Neuronal stem cell (in vitro differentiated cells): ENCODE results near the gene ADAM19.

Experiments
- DNase-seq: peaks from one replicate; pipeline ENCODE4 v3.0.0-alpha.2; 2013; ENCODE audit warnings: low spot score
- H2AFZ ChIP-seq: one replicate; pipeline ENCODE4 v1.6.1; 2013; ENCODE audit warnings: mild to moderate bottlenecking, low read length, inconsistent platforms
- H2AK5ac ChIP-seq: 2 replicates; pipeline ENCODE4 v1.6.1; 2013; ENCODE audit warnings: low read depth, mild to moderate bottlenecking, inconsistent platforms, low read length, moderate library complexity, mixed read lengths
- H2BK120ac ChIP-seq: 2 replicates; pipeline ENCODE4 v1.6.1; 2013; ENCODE audit warnings: low read depth, mild to moderate bottlenecking, inconsistent platforms, low read length, moderate library complexity, mixed read lengths
- H2BK12ac ChIP-seq: one replicate; pipeline ENCODE4 v1.6.1; 2013; ENCODE audit warnings: low read length, inconsistent platforms
- H2BK15ac ChIP-seq: 2 replicates; pipeline ENCODE4 v1.6.1; 2013; ENCODE audit warnings: mild to moderate bottlenecking, low read length, inconsistent platforms, mixed read lengths
- H2BK5ac ChIP-seq: one replicate; pipeline ENCODE4 v1.6.1; 2013; ENCODE audit warnings: inconsistent platforms, mild to moderate bottlenecking, low read length, moderate library complexity
- H3K14ac ChIP-seq: one replicate; pipeline ENCODE4 v1.6.1; 2013; ENCODE audit warnings: low read length, inconsistent platforms
- H3K18ac ChIP-seq: 2 replicates; pipeline ENCODE4 v1.6.1; 2013; ENCODE audit warnings: low read length, inconsistent platforms
- H3K23ac ChIP-seq: 2 replicates; pipeline ENCODE4 v1.6.1; 2013; ENCODE audit warnings: low read depth, mild to moderate bottlenecking, mixed read lengths, low read length, inconsistent platforms; ENCODE audit not compliant: poor library complexity
- H3K27ac ChIP-seq: replicated peaks from 3 replicates; pipeline ENCODE4 v1.5.1; 2013; ENCODE audit warnings: low read length, inconsistent platforms
- H3K27me3 ChIP-seq, 3 experiments: 2 replicates each; pipeline ENCODE4 v1.6.1; 2013; ENCODE audit warnings: low read length in 3 of 3, mild to moderate bottlenecking in 2 of 3, inconsistent platforms in 1 of 3, low read depth in 1 of 3, mixed read lengths in 1 of 3, moderate library complexity in 1 of 3; ENCODE audit not compliant: control insufficient read depth in 3 of 3, insufficient read depth in 3 of 3
- H3K36me3 ChIP-seq, 2 donors: replicated peaks in 1 of 2; 2 replicates each; pipeline ENCODE4 v1.6.1; 2013; ENCODE audit warnings: low read length in 2 of 2; ENCODE audit not compliant: control insufficient read depth in 2 of 2, insufficient read depth in 2 of 2
- H3K4ac ChIP-seq: 2 replicates; pipeline ENCODE4 v1.6.1; 2013; ENCODE audit warnings: inconsistent platforms, mild to moderate bottlenecking, low read length, moderate library complexity
- H3K4me1 ChIP-seq, 2 donors: 1 replicate in 1 of 2; 2 replicates in 1 of 2; pipeline ENCODE4 v1.6.1; 2013; ENCODE audit warnings: low read length in 2 of 2, low read depth in 1 of 2; ENCODE audit not compliant: control insufficient read depth in 2 of 2, insufficient read depth in 1 of 2
- H3K4me2 ChIP-seq: one replicate; pipeline ENCODE4 v1.6.1; 2013; ENCODE audit warnings: mild to moderate bottlenecking, low read length, inconsistent platforms; ENCODE audit not compliant: insufficient read depth, poor library complexity, severe bottlenecking
- H3K4me3 ChIP-seq, 2 donors: 2 replicates each; pipeline ENCODE4 v1.5.1; 2013; ENCODE audit warnings: low read length in 2 of 2, mild to moderate bottlenecking in 2 of 2, inconsistent platforms in 1 of 2, moderate library complexity in 1 of 2
- H3K79me1 ChIP-seq: one replicate; pipeline ENCODE4 v1.6.1; 2013; ENCODE audit warnings: low read depth, mild to moderate bottlenecking, inconsistent platforms, low read length, moderate library complexity
- H3K9ac ChIP-seq: one replicate; pipeline ENCODE4 v1.6.1; 2013; ENCODE audit warnings: mild to moderate bottlenecking, low read depth, low read length, inconsistent platforms; ENCODE audit not compliant: poor library complexity
- H3K9me3 ChIP-seq, 2 donors: replicated peaks in 1 of 2; 2 replicates each; pipeline versions ENCODE3 to v1.6.1; 2013; ENCODE audit warnings: low read length in 2 of 2, mild to moderate bottlenecking in 2 of 2, inconsistent platforms in 1 of 2, low read depth in 1 of 2, mixed read lengths in 1 of 2, moderate library complexity in 1 of 2; ENCODE audit not compliant: control insufficient read depth in 2 of 2, insufficient read depth in 1 of 2
- H4K8ac ChIP-seq: one replicate; pipeline ENCODE4 v1.6.1; 2013; ENCODE audit warnings: low read depth, mild to moderate bottlenecking, inconsistent platforms, low read length, moderate library complexity
- H4K91ac ChIP-seq: one replicate; pipeline ENCODE4 v1.6.1; 2013; ENCODE audit warnings: low read length, low read depth, mild to moderate bottlenecking, inconsistent platforms; ENCODE audit not compliant: poor library complexity
- WGBS, 2 donors: extraction: QIAGEN DNeasy Blood & Tissue Kit; methylation state at CpG; one replicate each; pipeline ENCODE4 v1.1.7; 2013; ENCODE audit warnings: missing lambda C conversion rate in 2 of 2, mixed read lengths in 1 of 2; ENCODE audit not compliant: insufficient read length in 2 of 2, insufficient replicate concordance in 1 of 2; ENCODE audit errors: extremely low coverage in 2 of 2; 5-methylcytosine and 5-hydroxymethylcytosine counted together

ADAM19 gene

GRCh38 chr5:157594257-157594656 is 18.7 kb upstream of the ADAM19 start:
- Histone ChIP-seq H3K23ac (no peak overlapping the region), H4K8ac (no peak overlapping the region), H2AK5ac (no peak overlapping the region), H3K4ac (no peak overlapping the region), H3K18ac (no peak overlapping the region), H2BK12ac (no peak overlapping the region), H3K14ac (no peak overlapping the region), H3K27ac (no peak overlapping the region), H3K27me3 (peaks cover 0 to 6% (median 0%) of the 10 kb centered on the region in 3 experiments), H3K9ac (no peak overlapping the region), H4K91ac (no peak overlapping the region), H3K36me3 (no peaks in the 10 kb centered on the region), H3K9me3 (no peaks in the 10 kb centered on the region), H2BK15ac (no peak overlapping the region), H2AFZ (no peak overlapping the region), H2BK5ac (no peak overlapping the region), H3K79me1 (no peaks in the 10 kb centered on the region), H3K4me1 (peaks cover 3 to 14% of the 10 kb centered on the region in 2 donors), H3K4me3 (no peak overlapping the region), H3K4me2 (no peak overlapping the region), H2BK120ac (no peak overlapping the region)
- no peak for DNase-seq

- Histone ChIP-seq H3K36me3 (no peaks in the 10 kb centered on the region), H2AK5ac (no peak overlapping the region), H2BK120ac (no peak overlapping the region), H3K79me1 (no peaks in the 10 kb centered on the region), H3K9me3 (no peaks in the 10 kb centered on the region), H2AFZ (no peak overlapping the region), H4K91ac (no peak overlapping the region), H2BK5ac (no peak overlapping the region), H2BK15ac (no peak overlapping the region), H4K8ac (no peak overlapping the region), H2BK12ac (no peak overlapping the region), H3K14ac (no peak overlapping the region), H3K4ac (no peak overlapping the region), H3K4me3 (no peak overlapping the region), H3K27me3 (peaks cover 0 to 6% (median 0%) of the 10 kb centered on the region in 3 experiments), H3K9ac (no peak overlapping the region), H3K4me2 (no peak overlapping the region), H3K4me1 (peaks cover 3 to 14% of the 10 kb centered on the region in 2 donors), H3K23ac (no peak overlapping the region), H3K18ac (no peak overlapping the region), H3K27ac (no peak overlapping the region)
- no CpG with 5 or more reads among the region's 6 CpGs for WGBS, 2 donors
- DNase-seq = no peak
Measured at GRCh38 chr5:157593052-157593757, 17.6 kb upstream of the ADAM19 start.

GRCh38 chr5:157592594-157592993 is 17.0 kb upstream of the ADAM19 start:
- H3K79me1 ChIP-seq = no peaks in the 10 kb centered on the region
- H2AK5ac ChIP-seq = no peak overlapping the region
- no peak overlapping the region for H3K14ac ChIP-seq
- H3K4me2 ChIP-seq = no peak overlapping the region
- H3K4me3 ChIP-seq = no peak overlapping the region
- H2BK12ac ChIP-seq = no peak overlapping the region
- no peak overlapping the region for H2AFZ ChIP-seq
- H3K4ac ChIP-seq = no peak overlapping the region
- H3K4me1 ChIP-seq = peaks cover 3 to 14% of the 10 kb centered on the region in 2 donors
- no peak overlapping the region for H3K23ac ChIP-seq
- no peaks in the 10 kb centered on the region for H3K9me3 ChIP-seq
- H3K18ac ChIP-seq = no peak overlapping the region
- no peak overlapping the region for H2BK120ac ChIP-seq
- DNase-seq = no peak
- no peak overlapping the region for H2BK15ac ChIP-seq
- H4K8ac ChIP-seq = no peak overlapping the region
- no peak overlapping the region for H3K27ac ChIP-seq
- no peak overlapping the region for H3K9ac ChIP-seq
- WGBS, 2 donors = no CpG with 5 or more reads among the region's 3 CpGs
- no peaks in the 10 kb centered on the region for H3K36me3 ChIP-seq
- H2BK5ac ChIP-seq = no peak overlapping the region
- H3K27me3 ChIP-seq = peaks cover 0 to 6% (median 0%) of the 10 kb centered on the region in 3 experiments
- H4K91ac ChIP-seq = no peak overlapping the region

- H2BK12ac ChIP-seq = no peak overlapping the region
- H3K9ac ChIP-seq = no peak overlapping the region
- no peak overlapping the region for H2BK5ac ChIP-seq
- H3K36me3 ChIP-seq = no peaks in the 10 kb centered on the region
- no peak for DNase-seq
- H2AFZ ChIP-seq = no peak overlapping the region
- H2BK15ac ChIP-seq = no peak overlapping the region
- H2AK5ac ChIP-seq = no peak overlapping the region
- H3K14ac ChIP-seq = no peak overlapping the region
- no peak overlapping the region for H3K4me3 ChIP-seq
- no peak overlapping the region for H3K23ac ChIP-seq
- H3K9me3 ChIP-seq = no peaks in the 10 kb centered on the region
- no peaks in the 10 kb centered on the region for H3K79me1 ChIP-seq
- H4K8ac ChIP-seq = no peak overlapping the region
- peaks cover 2 to 14% of the 10 kb centered on the region in 2 donors for H3K4me1 ChIP-seq
- no peak overlapping the region for H2BK120ac ChIP-seq
- no peak overlapping the region for H3K27ac ChIP-seq
- no peak overlapping the region for H3K4me2 ChIP-seq
- no peak overlapping the region for H3K4ac ChIP-seq
- no peak overlapping the region for H4K91ac ChIP-seq
- peaks cover 0 to 6% (median 0%) of the 10 kb centered on the region in 3 experiments for H3K27me3 ChIP-seq
- no peak overlapping the region for H3K18ac ChIP-seq
Measured at GRCh38 chr5:157590478-157590877, 14.9 kb upstream of the ADAM19 start.
